ENCODE data around the gene PQBP1.

Gene PQBP1

DNA sequence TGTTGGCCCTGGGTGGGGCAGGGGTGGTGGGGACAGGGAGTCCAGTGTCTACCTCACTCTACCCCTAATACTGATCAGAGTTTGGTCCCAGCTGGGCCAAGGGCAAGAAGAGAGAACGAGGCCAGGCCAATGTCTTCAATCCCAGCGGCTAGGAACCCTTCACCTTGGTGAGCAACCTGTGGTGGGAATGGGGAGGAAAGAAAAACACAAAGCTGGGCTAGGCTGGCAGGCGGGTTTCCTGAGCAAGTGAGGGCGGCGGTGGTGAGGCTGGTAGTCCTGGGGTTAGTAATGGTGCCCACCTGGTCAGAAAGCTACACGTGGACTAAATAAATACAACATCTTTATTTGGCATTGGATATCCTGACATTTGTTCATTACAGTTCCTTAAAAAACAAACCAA is 5.6 kb downstream of the PQBP1 start:
- no peak for DNase-seq (ENCODE audit: extremely low read depth, low read depth)
- TF ChIP-seq, protein P1, sequence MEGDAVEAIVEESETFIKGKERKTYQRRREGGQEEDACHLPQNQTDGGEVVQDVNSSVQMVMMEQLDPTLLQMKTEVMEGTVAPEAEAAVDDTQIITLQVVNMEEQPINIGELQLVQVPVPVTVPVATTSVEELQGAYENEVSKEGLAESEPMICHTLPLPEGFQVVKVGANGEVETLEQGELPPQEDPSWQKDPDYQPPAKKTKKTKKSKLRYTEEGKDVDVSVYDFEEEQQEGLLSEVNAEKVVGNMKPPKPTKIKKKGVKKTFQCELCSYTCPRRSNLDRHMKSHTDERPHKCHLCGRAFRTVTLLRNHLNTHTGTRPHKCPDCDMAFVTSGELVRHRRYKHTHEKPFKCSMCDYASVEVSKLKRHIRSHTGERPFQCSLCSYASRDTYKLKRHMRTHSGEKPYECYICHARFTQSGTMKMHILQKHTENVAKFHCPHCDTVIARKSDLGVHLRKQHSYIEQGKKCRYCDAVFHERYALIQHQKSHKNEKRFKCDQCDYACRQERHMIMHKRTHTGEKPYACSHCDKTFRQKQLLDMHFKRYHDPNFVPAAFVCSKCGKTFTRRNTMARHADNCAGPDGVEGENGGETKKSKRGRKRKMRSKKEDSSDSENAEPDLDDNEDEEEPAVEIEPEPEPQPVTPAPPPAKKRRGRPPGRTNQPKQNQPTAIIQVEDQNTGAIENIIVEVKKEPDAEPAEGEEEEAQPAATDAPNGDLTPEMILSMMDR (IDR thresholded peaks at IDR 0.05; ENCODE audit: low read depth, low read length) = no peak

DNA sequence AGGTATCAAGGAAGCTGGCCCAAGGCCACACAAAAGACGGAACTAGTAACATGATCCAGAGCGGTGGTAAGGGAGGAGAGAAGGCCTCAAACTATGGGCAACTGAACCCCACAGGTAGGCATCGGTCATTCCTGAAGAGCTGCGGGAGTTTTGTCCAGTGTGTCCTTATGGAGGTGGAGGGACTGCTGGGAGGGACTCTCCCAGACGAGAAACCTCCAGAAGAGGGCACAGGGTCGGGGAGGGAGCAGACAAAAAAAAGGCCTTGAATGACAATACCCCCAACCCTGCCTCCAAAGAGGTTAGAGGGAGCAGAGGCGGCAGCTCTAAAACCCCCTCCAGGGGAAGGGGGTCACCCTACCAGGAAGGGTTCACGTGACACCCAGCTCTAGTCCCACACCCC is 6.5 kb downstream of the PQBP1 start:
- DNase-seq (ENCODE audit: extremely low read depth, low read depth) = no peak
- TF ChIP-seq, protein P1 (IDR thresholded peaks at IDR 0.05; ENCODE audit: low read depth, low read length) = no peak

DNA sequence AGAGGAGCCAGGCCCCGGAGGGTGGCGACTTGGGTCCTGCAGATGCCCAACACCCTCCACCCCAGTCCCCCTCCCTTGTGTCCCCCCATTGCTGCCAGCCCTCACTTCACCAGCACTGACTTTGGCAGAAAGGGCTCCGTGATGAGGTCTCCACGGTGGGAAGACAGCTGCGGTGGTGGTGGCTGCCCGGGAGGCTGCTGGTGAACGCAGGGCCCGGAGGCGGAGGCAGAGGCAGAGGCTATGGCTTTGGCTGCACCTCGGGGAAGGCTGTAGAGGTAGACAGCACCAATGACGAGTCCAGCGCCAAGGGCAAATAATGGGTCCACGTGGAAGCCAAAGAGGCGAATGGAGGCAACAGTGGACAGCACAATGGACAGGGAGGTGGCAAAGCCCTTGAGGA is 6.9 kb downstream of the PQBP1 start:
- no peak for DNase-seq (ENCODE audit: extremely low read depth, low read depth)
- TF ChIP-seq, protein P1 (IDR thresholded peaks at IDR 0.05; ENCODE audit: low read depth, low read length) = no peak

DNA sequence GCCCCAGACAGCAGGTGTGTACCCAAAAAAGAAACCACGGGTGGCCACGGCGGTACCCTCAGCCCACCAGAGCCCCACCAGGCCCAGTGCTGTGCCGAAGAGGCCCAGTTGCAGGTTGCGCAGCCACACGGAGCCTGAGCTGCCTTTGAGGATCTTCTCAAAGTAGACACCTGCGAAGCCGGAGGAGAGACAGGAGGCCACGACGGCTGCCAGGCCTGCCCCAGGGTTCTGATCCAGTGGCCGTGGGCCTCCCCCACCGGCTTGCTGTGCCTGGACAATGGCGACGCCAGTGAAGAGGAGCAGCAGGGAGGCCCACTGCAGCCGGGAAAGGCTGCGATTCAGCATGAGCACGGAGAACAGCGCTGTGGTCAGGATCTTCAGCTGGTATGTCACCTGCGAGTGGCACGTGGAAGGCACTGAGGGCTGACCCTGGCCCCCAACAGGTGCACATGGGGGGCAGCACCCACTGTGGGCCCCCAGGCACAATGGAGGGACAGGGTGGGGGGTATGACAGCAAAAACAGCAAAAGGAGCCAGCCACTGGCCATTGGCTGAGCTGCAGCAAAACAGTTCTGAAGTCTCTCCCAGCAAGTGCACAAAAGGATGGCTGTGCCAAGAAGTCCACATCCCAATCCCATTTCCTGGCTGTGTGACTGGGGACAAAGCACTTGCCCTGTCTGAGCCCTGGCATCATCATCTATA is 7.5 kb downstream of the PQBP1 start:
- no peak for DNase-seq (ENCODE audit: extremely low read depth, low read depth)
- TF ChIP-seq, protein P1 (IDR thresholded peaks at IDR 0.05; ENCODE audit: low read depth, low read length) = no peak

DNA sequence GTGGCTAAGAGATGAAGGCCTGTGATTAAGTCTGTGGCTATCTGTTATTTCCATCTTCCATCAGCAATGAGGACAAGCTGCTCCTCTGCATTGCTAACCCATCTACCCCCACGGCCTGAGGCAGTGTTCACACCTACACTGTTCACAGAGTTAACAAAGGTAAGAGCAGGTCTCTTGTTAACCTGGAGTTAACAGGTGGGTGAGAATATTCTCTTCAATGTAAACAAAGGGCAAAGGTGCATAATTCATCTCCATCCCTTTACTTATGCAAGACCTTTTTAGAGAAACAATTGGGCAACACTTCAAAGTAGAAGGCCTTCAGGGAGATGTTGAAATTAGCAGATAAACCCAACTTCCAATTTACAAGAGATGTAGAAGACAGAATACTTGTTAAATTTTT is 10.9 kb downstream of the PQBP1 start:
- DNase-seq (ENCODE audit: extremely low read depth, low read depth) = no peak
- TF ChIP-seq, protein P1 (IDR thresholded peaks at IDR 0.05; ENCODE audit: low read depth, low read length) = no peak

DNA sequence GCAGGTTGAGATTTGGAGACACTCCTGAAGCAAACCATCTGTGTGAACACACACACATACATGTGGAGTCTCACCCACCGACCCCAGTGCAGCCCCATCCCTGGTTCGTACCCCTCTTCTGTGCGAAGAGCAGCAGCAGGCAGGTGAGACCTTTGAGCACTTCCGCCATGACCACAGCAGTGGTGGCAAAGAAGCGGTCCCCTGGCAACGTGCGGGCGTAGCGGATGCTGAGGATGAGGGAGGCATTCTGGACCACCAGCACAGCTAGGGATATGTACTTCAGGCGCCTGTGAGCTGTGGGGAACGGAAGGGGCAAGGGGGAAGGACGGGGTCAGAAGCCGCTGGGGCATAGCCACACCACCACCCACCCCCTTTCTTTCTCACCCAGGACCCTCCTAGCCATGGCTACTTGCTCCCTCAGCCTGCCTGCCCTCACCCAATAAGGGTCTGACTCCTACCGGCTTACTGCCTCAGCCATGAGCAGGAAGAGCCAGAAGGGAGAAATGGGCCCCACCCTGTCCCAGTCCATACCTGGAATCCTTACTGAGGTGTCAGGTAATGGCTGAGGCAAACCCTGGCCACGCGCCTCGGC is 12.1 kb downstream of the PQBP1 start:
- DNase-seq (ENCODE audit: extremely low read depth, low read depth) = no peak
- TF ChIP-seq, protein P1 (IDR thresholded peaks at IDR 0.05; ENCODE audit: low read depth, low read length) = no peak

DNA sequence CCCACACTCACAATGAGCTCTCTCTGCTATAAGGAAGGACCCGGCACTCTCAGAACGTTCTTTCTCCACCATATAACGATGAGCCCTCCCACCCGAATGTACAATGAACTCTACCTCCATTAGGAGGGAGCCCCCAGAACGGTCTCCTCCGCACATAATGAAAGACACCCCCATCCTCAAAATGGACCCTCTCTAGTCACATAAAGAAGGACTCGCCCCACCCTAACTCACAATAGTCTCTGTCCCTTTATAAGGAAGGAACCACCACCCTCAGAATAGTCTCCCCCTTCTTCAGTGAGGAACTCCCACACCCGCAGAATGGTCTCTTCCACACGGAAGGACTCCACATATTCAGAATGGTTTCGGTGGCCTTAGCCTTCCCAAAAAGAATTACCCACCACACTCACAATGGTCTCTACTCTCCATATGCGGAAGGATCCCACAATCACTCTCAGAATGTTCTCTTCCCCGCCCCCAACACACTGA is 13.2 kb downstream of the PQBP1 start:
- TF ChIP-seq, protein P1 (IDR thresholded peaks at IDR 0.05; ENCODE audit: low read depth, low read length) = no peak
- DNase-seq (ENCODE audit: extremely low read depth, low read depth) = no peak

Measured in AG09319 (cell line).